D341Med (cell line): Measurements from ENCODE around the gene ABCB7.
"Not testable (repeated sequence)": the region's sequence is repeated elsewhere in the genome, so short reads cannot be mapped to it uniquely, and the experiment has no call there.

Experiments used
- DNase-seq: peaks from one replicate; pipeline ENCODE4 v3.0.0; 2012; ENCODE audit warnings: low spot score

ABCB7 gene

GRCh38 chrX:75155827-75156525 lies at the start of gene ABCB7:
Gene ABCB7, minus strand, starts transcription at chrX:75156283. Its CDS starts 11 bp downstream, at chrX:75156272.
- peak; percentile 71 for DNase-seq

DNA sequence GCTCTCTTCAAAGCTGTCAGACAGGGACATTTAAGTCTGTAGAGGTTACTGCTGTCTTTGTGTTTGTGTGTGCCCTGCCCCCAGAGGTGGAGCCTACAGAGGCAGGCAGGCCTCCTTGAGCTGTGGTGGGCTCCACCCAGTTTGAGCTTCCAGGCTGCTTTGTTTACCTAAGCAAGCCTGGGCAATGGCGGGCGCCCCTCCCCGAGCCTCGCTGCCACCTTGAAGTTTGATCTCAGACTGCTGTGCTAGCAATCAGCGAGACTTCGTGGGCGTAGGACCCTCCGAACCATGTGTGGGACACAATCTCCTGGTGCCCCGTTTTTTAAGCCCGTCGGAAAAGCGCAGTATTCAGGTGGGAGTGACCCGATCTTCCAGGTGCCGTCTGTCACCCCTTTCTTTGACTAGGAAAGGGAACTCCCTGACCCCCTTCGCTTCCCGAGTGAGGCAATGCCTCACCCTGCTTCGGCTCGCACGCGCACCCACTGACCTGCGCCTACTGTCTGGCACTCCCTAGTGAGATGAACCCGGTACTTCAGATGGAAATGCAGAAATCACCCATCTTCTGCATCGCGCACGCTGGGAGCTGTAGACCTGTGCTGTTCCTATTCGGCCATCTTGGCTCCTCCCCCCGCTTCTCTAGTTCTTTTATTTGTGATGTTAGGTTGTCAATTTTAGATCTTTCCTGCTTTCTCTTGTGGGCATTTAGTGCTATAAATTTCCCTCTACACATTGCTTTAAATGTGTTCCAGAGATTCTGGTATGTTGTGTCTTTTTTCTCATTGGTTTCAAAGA lies 32.5 kb upstream of the ABCB7 start:
- not testable (repeated sequence) for DNase-seq

DNA sequence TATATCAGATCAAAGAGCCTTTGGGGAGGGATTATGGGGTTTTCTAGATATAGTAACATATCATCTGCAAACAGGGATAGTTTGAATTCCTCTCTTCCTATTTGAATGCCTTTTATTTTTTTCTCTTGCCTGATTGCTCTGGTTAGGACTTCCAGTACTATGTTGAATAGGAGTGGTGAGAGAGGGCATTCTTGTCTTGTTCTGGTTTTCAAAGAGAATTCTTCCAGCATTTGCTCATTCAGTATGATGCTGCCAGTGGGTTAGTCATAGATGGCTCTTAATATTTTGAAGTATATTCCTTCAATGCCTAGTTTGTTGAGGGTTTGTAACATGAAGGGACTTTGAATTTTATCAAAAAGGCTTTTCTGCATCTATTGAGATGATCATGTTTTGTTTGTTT lies 25.6 kb upstream of the ABCB7 start:
- DNase-seq, result no peak

GRCh38 chrX:75179536-75180293 lies 23.6 kb upstream of the ABCB7 start:
- not testable (repeated sequence) for DNase-seq

DNA sequence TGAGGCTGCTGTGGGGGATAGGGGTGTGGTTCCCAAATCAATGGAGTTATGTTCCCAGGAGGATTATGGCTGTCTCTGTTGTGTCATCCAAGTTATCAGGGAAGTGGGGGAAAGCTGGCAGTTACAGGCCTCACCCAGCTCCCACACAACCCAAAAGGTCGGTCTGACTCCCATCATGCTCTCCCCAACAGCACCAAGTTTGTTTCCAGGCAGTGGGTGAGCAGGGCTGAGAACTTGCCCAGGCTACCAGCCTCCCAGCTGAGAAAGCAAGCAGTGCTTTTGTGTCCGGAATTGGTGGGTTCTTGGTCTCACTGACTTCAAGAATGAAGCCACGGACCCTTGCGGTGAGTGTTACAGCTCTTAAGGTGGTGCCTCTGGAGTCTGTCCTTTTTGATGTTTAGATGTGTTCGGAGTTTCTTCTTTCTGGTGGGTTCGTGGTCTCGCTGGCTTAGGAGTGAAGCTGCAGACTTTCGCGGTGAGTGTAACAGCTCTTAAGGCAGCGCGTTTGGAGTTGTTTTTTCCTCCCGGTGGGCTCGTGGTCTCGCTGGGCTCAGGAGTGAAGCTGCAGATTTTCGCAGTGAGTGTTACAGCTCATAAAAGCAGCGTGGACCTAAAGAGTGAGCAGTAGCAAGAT lies 16.3 kb upstream of the ABCB7 start:
- not testable (repeated sequence) for DNase-seq

- no peak for DNase-seq
Measured at GRCh38 chrX:75158054-75158453, 2.0 kb upstream of the ABCB7 start.

DNA sequence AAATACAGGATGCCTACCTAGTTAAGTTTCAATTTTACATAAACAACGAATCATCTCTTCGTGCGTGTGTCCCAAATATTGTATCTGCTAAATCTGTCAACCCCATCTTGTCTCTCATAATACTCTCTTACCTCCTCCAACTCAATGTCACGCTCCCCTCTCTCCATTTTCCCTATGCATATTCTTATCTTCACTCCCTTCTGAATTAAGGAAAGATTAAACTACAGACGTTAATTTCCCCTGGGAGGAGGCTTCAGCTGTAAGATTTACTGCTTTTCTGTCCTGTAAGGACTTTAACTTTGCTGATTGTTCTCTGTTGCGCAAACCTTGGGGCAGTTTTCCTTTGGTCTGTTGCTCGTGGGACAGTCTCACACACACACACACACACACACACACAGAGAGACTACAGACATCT lies 455 bp upstream of the ABCB7 start:
- DNase-seq, result peak; percentile 10

GRCh38 chrX:75155447-75155826 lies 646 bp downstream of the ABCB7 start:
- DNase-seq, result no peak

- DNase-seq, result no peak
Measured at GRCh38 chrX:75154871-75155270, 1.2 kb downstream of the ABCB7 start.

- DNase-seq, result no peak
Measured at GRCh38 chrX:75151827-75152592, 4.1 kb downstream of the ABCB7 start.

- no peak for DNase-seq
Measured at GRCh38 chrX:75149654-75150053, 6.4 kb downstream of the ABCB7 start.

- no peak for DNase-seq
Measured at GRCh38 chrX:75132672-75133071, 23.4 kb downstream of the ABCB7 start.

DNA sequence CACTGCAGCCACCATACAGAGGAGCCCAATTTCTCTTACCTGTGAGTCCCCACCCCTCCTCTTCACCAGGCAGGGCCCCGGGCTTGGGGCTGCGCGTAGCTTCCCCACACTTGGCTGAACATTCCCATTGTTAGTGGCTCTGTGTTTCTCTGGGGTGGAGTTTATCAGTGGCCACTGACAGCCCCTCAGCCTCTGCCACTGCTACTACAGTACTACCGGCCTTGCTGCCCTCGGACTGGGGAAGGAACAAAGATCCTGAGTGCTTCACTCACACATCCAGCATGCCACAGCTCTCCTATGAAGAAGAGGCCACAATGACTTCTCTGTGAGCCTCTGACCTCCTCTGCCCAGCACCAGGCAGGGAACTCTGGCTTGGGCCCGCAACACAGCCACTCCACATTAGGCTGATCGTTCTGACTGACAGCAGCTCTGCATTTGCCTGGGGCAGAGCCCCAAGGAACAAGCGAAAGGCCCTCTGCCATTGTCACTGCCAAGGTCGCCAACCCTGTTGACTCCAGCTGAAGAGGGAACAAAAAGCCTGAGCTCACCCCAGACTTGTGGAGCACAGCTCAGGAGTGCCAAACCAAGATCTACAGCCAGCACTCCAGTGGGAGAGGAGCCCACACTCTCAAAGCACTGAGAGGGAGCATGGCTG lies 24.0 kb downstream of the ABCB7 start:
- no peak for DNase-seq

DNA sequence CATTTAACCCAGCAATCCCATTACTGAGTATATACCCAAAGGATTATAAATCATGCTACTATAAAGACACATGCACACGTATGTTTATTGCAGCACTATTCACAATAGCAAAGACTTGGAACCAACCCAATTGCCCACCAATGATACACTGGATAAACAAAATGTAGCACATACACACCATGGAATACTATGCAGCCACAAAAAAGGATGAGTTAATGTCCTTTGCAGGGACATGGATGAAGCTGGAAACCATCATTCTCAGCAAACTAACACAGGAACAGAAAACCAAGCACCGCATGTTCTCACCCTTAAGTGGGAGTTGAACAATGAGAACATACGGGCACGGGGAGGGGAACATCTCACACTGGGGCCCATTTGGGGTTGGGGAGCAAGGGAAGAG lies 27.0 kb downstream of the ABCB7 start:
- DNase-seq, result not testable (repeated sequence)

DNA sequence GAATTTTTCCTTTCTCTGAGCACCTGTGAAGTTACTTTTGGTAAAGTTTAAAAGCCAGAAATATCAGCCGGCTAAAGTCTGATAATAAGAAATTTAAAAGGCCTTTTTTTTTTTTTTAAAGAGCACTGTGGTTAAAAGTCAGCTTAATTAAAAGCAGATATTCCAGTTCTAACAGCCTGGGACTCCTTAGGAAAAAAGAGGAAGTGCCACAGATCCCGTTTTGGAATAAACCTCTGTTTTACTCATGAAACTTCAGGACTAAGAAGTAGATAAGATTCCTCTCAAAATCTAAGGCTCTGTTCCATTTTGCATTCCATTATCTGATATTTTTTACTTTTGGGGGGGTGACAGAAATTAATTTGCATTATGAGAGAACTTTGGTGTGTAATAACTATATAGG lies 37.8 kb downstream of the ABCB7 start:
- no peak for DNase-seq

GRCh38 chrX:75115707-75116413 lies 40.2 kb downstream of the ABCB7 start:
- DNase-seq, result no peak

DNA sequence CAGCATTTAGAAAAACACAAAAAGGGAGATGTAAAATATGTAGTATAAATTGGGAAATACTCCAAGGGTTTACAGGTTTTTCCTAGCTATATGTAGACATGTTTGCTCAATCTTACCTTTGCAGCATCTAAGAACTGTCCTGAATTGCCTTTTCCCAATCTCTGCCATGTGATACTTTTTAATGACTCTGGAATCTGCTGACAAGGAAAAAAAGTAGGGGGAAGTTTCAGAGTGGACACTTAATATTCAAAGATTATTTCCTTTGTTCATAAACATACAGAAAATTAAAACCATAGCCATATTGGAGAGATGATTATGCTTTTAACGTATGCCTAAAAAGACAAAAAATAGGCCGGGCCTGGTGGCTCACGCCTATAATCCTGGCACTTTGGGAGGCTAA lies 41.4 kb downstream of the ABCB7 start:
- DNase-seq, result no peak

DNA sequence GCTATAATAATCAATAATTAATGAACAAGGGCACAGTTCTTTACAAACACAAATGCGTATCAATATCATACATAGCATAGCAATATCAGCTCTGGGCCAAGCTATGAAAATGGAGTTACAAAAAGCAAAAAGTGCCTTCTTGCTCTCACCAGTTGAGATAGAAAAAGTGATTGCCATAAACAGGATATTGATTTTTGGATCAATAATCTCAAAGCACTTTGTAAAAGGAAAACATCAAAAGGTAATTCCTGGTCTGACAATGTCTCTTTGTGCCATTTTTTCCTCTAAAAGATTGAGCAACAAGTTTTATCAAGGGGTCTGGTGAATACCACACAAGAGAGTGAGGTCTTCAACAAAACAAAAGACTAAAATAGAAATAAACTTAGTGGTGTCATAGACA lies 42.4 kb downstream of the ABCB7 start:
- no peak for DNase-seq

DNA sequence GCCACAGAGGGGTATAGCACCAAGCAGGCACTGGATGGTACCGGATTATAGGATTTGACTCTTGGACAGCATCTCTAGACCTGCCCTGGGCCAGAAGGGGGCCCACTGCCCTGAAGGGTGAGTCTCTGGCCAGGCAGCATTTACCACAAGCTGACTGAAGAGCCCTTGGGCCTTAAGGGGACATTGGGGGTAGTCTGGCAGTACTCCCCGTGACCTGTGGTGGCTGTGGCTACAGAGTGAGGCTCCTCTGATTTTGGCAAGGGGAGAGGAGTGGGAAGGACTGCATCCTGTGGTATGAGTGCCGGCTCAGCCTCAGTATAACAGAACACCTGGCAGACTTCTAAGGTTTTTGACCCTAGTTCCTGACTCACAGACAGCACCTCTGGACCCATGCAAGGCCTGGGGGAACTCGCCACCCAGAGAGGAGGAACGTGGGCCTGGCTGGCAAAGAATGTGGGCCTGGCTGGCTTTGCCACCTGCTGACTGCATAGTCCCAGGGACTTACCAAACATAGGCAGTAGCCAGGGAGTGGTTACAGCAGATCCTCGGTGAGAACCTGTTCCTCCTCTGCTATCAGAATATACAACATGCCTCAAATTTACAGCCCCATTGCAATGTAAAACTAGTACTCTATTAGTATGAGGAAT lies 48.1 kb downstream of the ABCB7 start:
- no peak for DNase-seq

DNA sequence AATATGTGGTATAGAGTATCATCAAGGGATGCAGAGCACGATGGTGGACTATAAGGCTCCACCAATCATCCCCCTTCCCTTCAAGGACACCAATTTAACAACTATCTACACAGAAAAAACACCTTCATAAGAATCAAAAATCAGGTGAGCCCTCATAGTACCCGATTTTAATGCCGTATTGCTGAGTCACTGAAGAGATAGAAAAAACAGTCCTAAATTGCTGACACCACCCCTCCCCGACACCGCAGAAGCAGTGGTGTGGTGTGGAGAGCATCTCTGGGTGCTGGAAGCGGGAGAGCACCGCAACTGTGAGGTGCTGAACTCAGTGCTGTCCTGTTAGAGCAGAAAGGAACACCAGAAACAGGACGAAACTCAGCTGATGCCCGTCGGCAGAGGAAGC lies 49.3 kb downstream of the ABCB7 start:
- no peak for DNase-seq
